MCF 10A (cell line): Measurements from ENCODE around the gene LCN12. TPM values are rescaled to one million over a fixed set of nuclear protein-coding genes. Genes with fewer than 3 reads are reported as not detected.

Experiments
- BruUV-seq: library from RNA; stranded (reverse); fragments of 400-500 nt; replicated peaks from 2 replicates; lab custom pipeline; 2021; lab: Mats Ljungman, UMichigan
- CTCF ChIA-PET: fragments of 300-600 bp; sonication (Branson Sonifier 250); formaldehyde crosslinking; extraction: SDS; loops from one replicate; lab custom pipeline; 2021; ENCODE audit warnings: antibody characterized with exemption, inconsistent platforms; lab: Yijun Ruan, JAX
- POLR2A ChIA-PET: fragments of 300-600, 350-650 bp; sonication (Branson Sonifier 250); formaldehyde crosslinking; extraction: SDS; loops from one replicate; lab custom pipeline; 2020; ENCODE audit warnings: antibody characterized with exemption, inconsistent platforms; lab: Yijun Ruan, JAX
- DNase-seq: peaks from one replicate; pipeline ENCODE4 v3.0.0-alpha.2; 2018; ENCODE audit not compliant: unreplicated experiment
- H3K27ac Mint-ChIP-seq: one replicate; pipeline ENCODE4 v1.8.0; 2022; ENCODE audit warnings: mild to moderate bottlenecking, low read depth, mixed read lengths; ENCODE audit not compliant: unreplicated experiment
- H3K27me3 Mint-ChIP-seq: one replicate; pipeline ENCODE4 v1.8.0; 2022; ENCODE audit warnings: mixed read lengths; ENCODE audit not compliant: insufficient read depth, unreplicated experiment
- H3K36me3 Mint-ChIP-seq: one replicate; pipeline ENCODE4 v1.8.0; 2022; ENCODE audit warnings: mild to moderate bottlenecking, moderate library complexity, mixed read lengths; ENCODE audit not compliant: insufficient read depth, unreplicated experiment
- H3K4me1 Mint-ChIP-seq: one replicate; pipeline ENCODE4 v1.8.0; 2022; ENCODE audit warnings: mixed read lengths; ENCODE audit not compliant: insufficient read depth, unreplicated experiment
- H3K4me3 Mint-ChIP-seq: one replicate; pipeline ENCODE4 v1.8.0; 2022; ENCODE audit warnings: mild to moderate bottlenecking, moderate library complexity, mixed read lengths; ENCODE audit not compliant: unreplicated experiment
- H3K9me3 Mint-ChIP-seq: one replicate; pipeline ENCODE4 v1.8.0; 2022; ENCODE audit warnings: mixed read lengths; ENCODE audit not compliant: unreplicated experiment
- CTCF ChIP-seq: fragments of 200-600 bp; IDR thresholded peaks from one replicate; pipeline ENCODE4 v1.8.0; 2022; ENCODE audit warnings: antibody characterized with exemption, mild to moderate bottlenecking; ENCODE audit not compliant: unreplicated experiment
- intact Hi-C: fragments of 100-400 bp; cut with micrococcal nuclease; formaldehyde crosslinking; loops from 2 replicates; pipeline ENCODE4 v1.14.1; 2022
- total RNA-seq: library from RNA; stranded (reverse); gene quantifications from 2 replicates; pipeline ENCODE4 v1.2.3, GENCODE V29; 2022

LCN12 gene
- total RNA-seq, 1 experiment from 2014 or later: 0.86 TPM

DNA sequence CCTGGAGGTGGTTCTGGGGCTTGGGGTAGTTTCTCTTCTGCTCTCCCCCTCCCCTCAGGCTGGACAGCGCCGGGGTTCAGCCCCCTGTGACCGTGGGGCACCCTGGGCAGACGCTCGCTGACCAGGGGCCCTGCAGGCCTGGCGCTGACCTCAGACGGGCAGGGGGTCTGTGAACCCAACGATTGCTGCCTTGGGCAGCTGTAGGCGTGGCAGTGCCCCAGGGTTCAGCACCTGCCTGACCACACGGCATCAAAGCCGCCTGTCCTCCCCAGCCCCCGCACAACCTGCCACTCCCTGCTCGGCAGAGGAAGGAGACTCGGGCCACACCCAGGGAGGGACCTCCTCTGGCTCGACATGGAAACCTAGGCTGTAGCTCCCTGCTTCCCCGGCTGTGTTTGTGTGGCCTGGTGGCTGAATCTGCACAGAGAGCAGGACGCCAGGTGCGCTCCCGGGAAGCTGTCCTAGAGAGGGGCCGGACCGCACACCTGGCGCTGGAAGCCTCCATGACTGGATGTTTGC, 12.2 kb downstream of the LCN12 start:
- intact Hi-C loops: no loop called here
- no peak for TF ChIP-seq CTCF
- Mint-ChIP-seq H3K27ac (no peak overlapping the region), H3K4me1 (peaks cover 10% of the 10 kb centered on the region), H3K4me3 (no peak overlapping the region), H3K9me3 (no peaks in the 10 kb centered on the region), H3K36me3 (peaks cover 7% of the 10 kb centered on the region), H3K27me3 (no peaks in the 10 kb centered on the region)
- ChIA-PET POLR2A (interaction anchor here (0.6 to 1.2 kb wide), 4 partner anchors 9 to 122 kb away, joined by 3 to 4 read pairs (median 3); partner anchors contain the start of gene AJM1), CTCF (interaction anchor here (0.7 to 1.6 kb wide), 3 partner anchors 16 to 198 kb away, joined by 3 to 4 read pairs (median 4); no protein-coding TSS in a partner anchor)
- no TSS peak for BruUV-seq
- peak; percentile 33 for DNase-seq

- CTCF ChIA-PET: interaction anchor here (0.8 to 1.6 kb wide), 3 partner anchors 10 to 199 kb away, joined by 3 to 4 read pairs (median 3); no protein-coding TSS in a partner anchor
- DNase-seq: no peak
- Mint-ChIP-seq H3K4me1 (peaks cover 9% of the 10 kb centered on the region), H3K9me3 (no peaks in the 10 kb centered on the region), H3K36me3 (peaks cover 7% of the 10 kb centered on the region), H3K27ac (no peak overlapping the region), H3K4me3 (no peak overlapping the region), H3K27me3 (no peaks in the 10 kb centered on the region)
- intact Hi-C loops: no loop called here
- no peak for TF ChIP-seq CTCF
- POLR2A ChIA-PET: interaction anchor here (0.6 to 1.2 kb wide), 4 partner anchors 10 to 123 kb away, joined by 3 to 4 read pairs (median 3); partner anchors contain the start of gene AJM1
- BruUV-seq: no TSS peak
Measured at GRCh38 chr9:136964833-136965422, 12.9 kb downstream of the LCN12 start.

DNA sequence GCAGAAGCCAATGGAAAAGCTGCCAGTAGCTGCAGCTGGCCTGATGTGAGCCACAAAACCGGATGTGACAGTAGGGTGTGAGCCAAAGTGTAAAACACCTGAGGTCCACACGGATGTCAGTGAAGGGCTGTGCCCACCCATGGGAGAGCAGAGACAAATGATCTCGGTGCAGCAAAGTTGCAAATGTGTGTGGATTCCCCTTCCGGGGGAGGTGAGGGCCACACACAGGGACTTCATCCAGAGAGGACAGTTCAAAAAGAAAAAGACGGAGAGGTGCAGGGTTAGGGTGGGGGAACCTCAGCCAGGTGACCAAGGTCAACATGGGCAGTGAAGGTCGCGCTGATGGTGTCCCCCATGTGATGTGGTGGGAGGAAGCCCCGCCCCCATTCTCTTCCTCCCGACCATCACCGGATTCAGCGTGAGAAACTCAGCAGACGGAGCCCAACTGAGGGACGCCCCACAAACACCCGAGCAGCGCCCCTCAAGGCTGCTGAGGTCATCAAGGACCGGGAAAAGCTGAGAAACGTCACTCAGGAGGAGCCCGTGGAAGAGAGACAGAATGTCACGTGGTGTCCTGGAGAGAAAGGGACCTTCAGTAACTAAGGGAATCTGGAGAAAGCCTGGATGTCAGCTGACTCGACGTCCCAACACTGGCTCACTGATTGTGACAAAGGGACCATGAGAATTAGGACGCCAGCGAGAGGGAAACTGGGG, 13.9 kb downstream of the LCN12 start:
- Mint-ChIP-seq H3K27me3 (no peaks in the 10 kb centered on the region), H3K4me3 (no peak overlapping the region), H3K36me3 (peaks cover 7% of the 10 kb centered on the region), H3K9me3 (no peaks in the 10 kb centered on the region), H3K4me1 (peaks cover 5% of the 10 kb centered on the region), H3K27ac (no peak overlapping the region)
- CTCF ChIA-PET: interaction anchor here (1.6 kb wide), 1 partner anchor 200 kb away, joined by 3 read pairs; no protein-coding TSS in a partner anchor
- POLR2A ChIA-PET: no interaction called here
- no TSS peak for BruUV-seq
- TF ChIP-seq CTCF: no peak
- intact Hi-C loops: no loop called here
- no peak for DNase-seq
